Fibroblast of lung (primary cell): Measurements from ENCODE around the gene FILIP1L. TPM values are rescaled to one million over a fixed set of nuclear protein-coding genes. Genes with fewer than 3 reads are reported as not detected.

Source experiments
- DNase-seq, 2 donors: peaks; one replicate each; pipeline versions ENCODE4 v3.0.0 to v3.0.0-alpha.2; 2010; ENCODE audit warnings: low read depth in 2 of 2
- H2AFZ ChIP-seq: 2 replicates; pipeline ENCODE4 v1.5.1; 2012; ENCODE audit warnings: low read length, control low read depth, inconsistent platforms
- H3K27ac ChIP-seq: 2 replicates; pipeline ENCODE4 v1.5.1; 2011; ENCODE audit warnings: low read length, control low read depth; ENCODE audit not compliant: insufficient read depth
- H3K27me3 ChIP-seq: 2 replicates; pipeline ENCODE4 v1.5.1; 2011; ENCODE audit warnings: mild to moderate bottlenecking, low read length; ENCODE audit not compliant: control insufficient read depth, insufficient read depth
- H3K36me3 ChIP-seq: 2 replicates; pipeline ENCODE4 v1.5.1; 2011; ENCODE audit warnings: low read length; ENCODE audit not compliant: control insufficient read depth, insufficient read depth
- H3K4me1 ChIP-seq: 2 replicates; pipeline ENCODE4 v1.5.1; 2011; ENCODE audit warnings: low read length; ENCODE audit not compliant: control insufficient read depth, insufficient read depth; ENCODE audit errors: extremely low read depth
- H3K4me2 ChIP-seq: 2 replicates; pipeline ENCODE4 v1.5.1; 2011; ENCODE audit warnings: low read length, control low read depth; ENCODE audit not compliant: insufficient read depth; ENCODE audit errors: extremely low read depth
- H3K4me3 ChIP-seq, 4 experiments: fragments of 200-600 bp in 1 of 4; sonication (generic) in 1 of 4; replicated peaks in 1 of 4; 2 replicates each; pipeline ENCODE4 v1.5.1; 2011 to 2016; ENCODE audit warnings: low read length in 4 of 4, low read depth in 3 of 4, mild to moderate bottlenecking in 3 of 4, control low read depth in 2 of 4, inconsistent platforms in 1 of 4, mixed read lengths in 1 of 4; ENCODE audit not compliant: insufficient read depth in 1 of 4; ENCODE audit errors: control extremely low read depth in 1 of 4
- H3K79me2 ChIP-seq: 2 replicates; pipeline ENCODE4 v1.5.1; 2012; ENCODE audit warnings: mild to moderate bottlenecking, low read length, inconsistent platforms; ENCODE audit not compliant: control insufficient read depth, insufficient read depth
- H3K9ac ChIP-seq: 2 replicates; pipeline ENCODE4 v1.5.1; 2011; ENCODE audit warnings: mild to moderate bottlenecking, low read length, control low read depth; ENCODE audit not compliant: insufficient read depth
- H3K9me3 ChIP-seq: 2 replicates; pipeline ENCODE4 v1.5.1; 2012; ENCODE audit warnings: low read depth, low read length; ENCODE audit not compliant: control insufficient read depth, insufficient read depth
- H4K20me1 ChIP-seq: 2 replicates; pipeline ENCODE4 v1.5.1; 2011; ENCODE audit warnings: low read length; ENCODE audit not compliant: control insufficient read depth, insufficient read depth; ENCODE audit errors: extremely low read depth
- EZH2 ChIP-seq: IDR thresholded peaks from 2 replicates; pipeline ENCODE4 v1.5.1; 2012; ENCODE audit warnings: low read length, control low read depth, mild to moderate bottlenecking; ENCODE audit errors: missing control alignments
- polyA plus RNA-seq, 2 donors: library from polyadenylated mRNA; depleted of rRNA in 1 of 2; stranded (reverse) in 1 of 2; unstranded in 1 of 2; fragments of >200 nt; gene quantifications; 2 replicates each; pipeline ENCODE4 v1.2.1, GENCODE V29; 2011 to 2012; ENCODE audit warnings: missing spikeins in 1 of 2
- total RNA-seq: library from RNA; depleted of rRNA; stranded (reverse); fragments of >200 nt; gene quantifications from 2 replicates; pipeline ENCODE4 v1.2.1, GENCODE V29; 2014
- TF ChIP-seq, protein P1 (sequence below), 2 donors: IDR thresholded peaks in 1 of 2; conservative IDR thresholded peaks in 1 of 2; 1 replicate in 1 of 2; 2 replicates in 1 of 2; pipeline ENCODE4 v1.5.1; 2011 to 2012; ENCODE audit warnings: low read length in 2 of 2, control low read depth in 1 of 2, inconsistent platforms in 1 of 2, low read depth in 1 of 2, mild to moderate bottlenecking in 1 of 2

The FILIP1L gene
- total and polyA plus RNA-seq, 2 donors (not counting 1 experiment from before 2014, with no cell fraction given): 92.8 to 126 TPM

DNA sequence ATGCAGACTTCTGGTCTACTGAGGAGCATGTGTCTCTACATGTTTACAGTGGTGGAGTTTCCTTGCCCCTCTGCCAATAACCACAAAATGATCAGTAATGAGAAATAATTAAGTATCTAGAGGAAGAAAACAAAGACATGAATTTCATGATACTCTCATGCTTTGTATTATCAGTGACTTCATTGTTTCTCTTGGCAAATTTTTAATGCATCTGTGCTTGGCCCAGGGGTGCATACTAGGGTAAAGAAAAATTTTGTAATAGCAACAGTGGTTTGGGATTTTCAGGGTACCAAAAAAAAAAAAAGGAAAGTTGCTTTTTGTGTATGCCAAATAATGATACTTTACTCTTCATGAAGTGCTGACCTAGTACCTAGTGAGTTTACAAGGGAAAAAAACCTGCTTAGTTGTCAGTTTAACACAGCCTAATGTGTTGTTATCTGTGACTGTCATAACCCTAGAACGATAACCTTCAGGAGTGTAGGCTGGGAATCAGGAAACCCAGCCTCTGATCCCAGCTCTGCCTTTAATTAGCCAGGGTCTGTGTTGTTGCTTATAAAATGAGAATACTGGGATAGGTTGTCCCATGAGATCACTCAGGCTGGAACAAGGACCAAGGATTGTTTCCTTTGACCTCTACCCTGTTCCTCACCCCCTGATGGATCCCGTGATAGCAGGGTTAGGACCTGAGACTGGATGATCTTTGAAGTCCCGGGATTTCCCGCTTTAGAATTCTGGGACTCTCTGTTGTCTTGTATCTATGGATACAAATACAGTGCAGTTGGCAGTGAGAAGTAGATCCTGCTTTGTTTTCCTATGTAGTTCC, 179.1 kb downstream of the FILIP1L start:
- Histone ChIP-seq H4K20me1 (no peaks in the 10 kb centered on the region), H2AFZ (peak overlapping the region; percentile 51), H3K79me2 (no peaks in the 10 kb centered on the region), H3K4me2 (no peak overlapping the region), H3K36me3 (no peaks in the 10 kb centered on the region), H3K27ac (no peak overlapping the region), H3K4me3 (no peak overlapping the region), H3K9me3 (no peaks in the 10 kb centered on the region), H3K4me1 (peaks cover 9% of the 10 kb centered on the region), H3K27me3 (no peaks in the 10 kb centered on the region), H3K9ac (no peak overlapping the region)
- DNase-seq: peak in 1 of 2 donors; percentile 43
- TF ChIP-seq, protein P1, sequence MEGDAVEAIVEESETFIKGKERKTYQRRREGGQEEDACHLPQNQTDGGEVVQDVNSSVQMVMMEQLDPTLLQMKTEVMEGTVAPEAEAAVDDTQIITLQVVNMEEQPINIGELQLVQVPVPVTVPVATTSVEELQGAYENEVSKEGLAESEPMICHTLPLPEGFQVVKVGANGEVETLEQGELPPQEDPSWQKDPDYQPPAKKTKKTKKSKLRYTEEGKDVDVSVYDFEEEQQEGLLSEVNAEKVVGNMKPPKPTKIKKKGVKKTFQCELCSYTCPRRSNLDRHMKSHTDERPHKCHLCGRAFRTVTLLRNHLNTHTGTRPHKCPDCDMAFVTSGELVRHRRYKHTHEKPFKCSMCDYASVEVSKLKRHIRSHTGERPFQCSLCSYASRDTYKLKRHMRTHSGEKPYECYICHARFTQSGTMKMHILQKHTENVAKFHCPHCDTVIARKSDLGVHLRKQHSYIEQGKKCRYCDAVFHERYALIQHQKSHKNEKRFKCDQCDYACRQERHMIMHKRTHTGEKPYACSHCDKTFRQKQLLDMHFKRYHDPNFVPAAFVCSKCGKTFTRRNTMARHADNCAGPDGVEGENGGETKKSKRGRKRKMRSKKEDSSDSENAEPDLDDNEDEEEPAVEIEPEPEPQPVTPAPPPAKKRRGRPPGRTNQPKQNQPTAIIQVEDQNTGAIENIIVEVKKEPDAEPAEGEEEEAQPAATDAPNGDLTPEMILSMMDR (conservative IDR thresholded peaks at IDR 0.05 in 1 of 2, IDR thresholded peaks at IDR 0.05 in 1 of 2; ENCODE audit: low read depth in 1 of 2, low read length in 2 of 2): no peak
- no peak for TF ChIP-seq EZH2

DNA sequence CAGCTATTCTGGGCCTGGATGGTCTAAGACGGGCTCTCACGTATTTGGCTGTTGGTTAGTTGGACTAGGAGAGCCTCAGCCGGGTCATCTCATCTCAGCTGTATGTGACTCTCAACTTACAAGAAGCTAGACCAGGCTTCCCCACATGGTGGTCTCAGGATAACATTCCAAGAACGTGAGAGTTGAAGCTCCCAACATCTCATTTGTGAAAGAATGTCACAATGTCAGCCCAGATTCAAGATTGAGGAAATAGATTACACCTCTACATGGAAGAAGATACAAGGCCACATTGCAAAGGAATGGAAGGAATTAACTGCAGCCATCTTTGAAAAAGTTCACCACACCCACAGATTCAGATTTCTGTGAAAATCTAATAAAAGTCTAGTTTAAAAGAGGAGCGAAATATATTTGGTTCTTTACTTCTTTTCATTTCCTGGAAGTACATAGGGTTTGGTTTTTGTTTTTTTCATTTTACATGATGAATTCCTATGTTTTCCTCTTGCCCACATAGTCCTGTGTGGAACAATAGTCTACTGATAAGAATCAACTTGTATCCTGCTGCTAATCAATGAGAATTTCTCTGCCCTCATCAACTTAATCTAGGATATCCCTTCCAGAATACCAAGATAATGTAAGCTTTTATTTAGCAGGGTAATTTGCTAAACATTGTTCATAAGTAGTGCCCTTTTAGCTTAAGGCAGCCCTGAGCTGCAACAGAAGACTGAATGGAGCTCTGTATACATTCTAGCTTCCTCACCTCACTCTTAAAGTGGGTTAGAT, 180.1 kb downstream of the FILIP1L start:
- no peak for TF ChIP-seq EZH2
- TF ChIP-seq, protein P1 (conservative IDR thresholded peaks at IDR 0.05 in 1 of 2, IDR thresholded peaks at IDR 0.05 in 1 of 2; ENCODE audit: low read depth in 1 of 2, low read length in 2 of 2): no peak

DNA sequence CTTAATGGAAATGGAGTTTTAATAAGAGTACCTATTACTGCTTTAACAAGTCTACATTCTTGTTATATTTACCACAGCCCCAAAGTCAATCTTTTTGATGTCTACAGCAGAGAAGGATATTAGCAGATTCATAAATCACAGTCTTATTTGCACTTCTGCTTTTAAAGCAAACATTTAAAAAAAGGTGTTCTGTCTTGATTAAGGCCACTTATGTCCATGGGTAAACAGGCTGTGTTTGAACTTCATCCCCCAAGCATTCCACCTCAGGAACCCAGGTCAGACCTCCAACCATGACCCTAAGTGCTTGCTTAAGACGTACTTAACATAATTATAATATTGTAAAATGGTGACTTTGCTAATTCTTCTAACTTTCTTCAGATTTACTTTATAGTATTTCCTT, 183.2 kb downstream of the FILIP1L start:
- H4K20me1 ChIP-seq: no peaks in the 10 kb centered on the region
- no peak overlapping the region for H3K4me2 ChIP-seq
- H2AFZ ChIP-seq: no peak overlapping the region
- no peak overlapping the region for H3K4me3 ChIP-seq
- no peaks in the 10 kb centered on the region for H3K27me3 ChIP-seq
- no peak overlapping the region for H3K27ac ChIP-seq
- no peak for DNase-seq
- TF ChIP-seq, protein P1 (conservative IDR thresholded peaks at IDR 0.05 in 1 of 2, IDR thresholded peaks at IDR 0.05 in 1 of 2; ENCODE audit: low read depth in 1 of 2, low read length in 2 of 2): no peak
- TF ChIP-seq EZH2: no peak
- H3K4me1 ChIP-seq: no peaks in the 10 kb centered on the region
- no peaks in the 10 kb centered on the region for H3K36me3 ChIP-seq
- no peak overlapping the region for H3K9ac ChIP-seq
- no peaks in the 10 kb centered on the region for H3K79me2 ChIP-seq
- H3K9me3 ChIP-seq: no peaks in the 10 kb centered on the region

More for the DNA sequence above, 180.1 kb downstream of the FILIP1L start:
- Histone ChIP-seq H3K36me3 (no peaks in the 10 kb centered on the region), H3K27ac (no peak overlapping the region), H3K27me3 (no peaks in the 10 kb centered on the region), H3K9me3 (no peaks in the 10 kb centered on the region), H2AFZ (no peak overlapping the region), H3K4me1 (peaks cover 9% of the 10 kb centered on the region), H3K79me2 (no peaks in the 10 kb centered on the region), H3K9ac (no peak overlapping the region), H3K4me2 (no peak overlapping the region), H4K20me1 (no peaks in the 10 kb centered on the region), H3K4me3 (no peak overlapping the region)
- DNase-seq: no peak
